ENCODE measurements around the gene TMCC1.
"Not testable (repeated sequence)": the region's sequence is repeated elsewhere in the genome, so short reads cannot be mapped to it uniquely, and the experiment has no call there.

Gene TMCC1

GRCh38 chr3:129622933-129623332 is 270.6 kb downstream of the TMCC1 start:
- DNase-seq (ENCODE audit: low spot score) = no peak

- no peak for DNase-seq (ENCODE audit: low spot score)
Observed at GRCh38 chr3:129622226-129622874, 271.2 kb downstream of the TMCC1 start.

GRCh38 chr3:129621626-129622225 is 271.8 kb downstream of the TMCC1 start:
- DNase-seq (ENCODE audit: low spot score) = no peak

- no peak for DNase-seq (ENCODE audit: low spot score)
Observed at GRCh38 chr3:129620828-129621559, 272.5 kb downstream of the TMCC1 start.

GRCh38 chr3:129619726-129620162 is 273.8 kb downstream of the TMCC1 start:
- DNase-seq (ENCODE audit: low spot score) = no peak

GRCh38 chr3:129618901-129619671 is 274.4 kb downstream of the TMCC1 start:
- DNase-seq (ENCODE audit: low spot score) = no peak

GRCh38 chr3:129618186-129618820 is 275.2 kb downstream of the TMCC1 start:
- no peak for DNase-seq (ENCODE audit: low spot score)

- no peak for DNase-seq (ENCODE audit: low spot score)
Observed at GRCh38 chr3:129617381-129618185, 275.9 kb downstream of the TMCC1 start.

GRCh38 chr3:129616713-129617112 is 276.8 kb downstream of the TMCC1 start:
- DNase-seq (ENCODE audit: low spot score) = no peak

- no peak for DNase-seq (ENCODE audit: low spot score)
Observed at GRCh38 chr3:129616291-129616690, 277.2 kb downstream of the TMCC1 start.

- DNase-seq (ENCODE audit: low spot score) = no peak
Observed at GRCh38 chr3:129615751-129616281, 277.7 kb downstream of the TMCC1 start.

GRCh38 chr3:129614927-129615363 is 278.6 kb downstream of the TMCC1 start:
- DNase-seq (ENCODE audit: low spot score) = no peak

- DNase-seq (ENCODE audit: low spot score) = no peak
Observed at GRCh38 chr3:129614435-129614834, 279.1 kb downstream of the TMCC1 start.

- DNase-seq (ENCODE audit: low spot score) = no peak
Observed at GRCh38 chr3:129613367-129613740, 280.2 kb downstream of the TMCC1 start.

GRCh38 chr3:129612534-129613366 is 280.8 kb downstream of the TMCC1 start:
- no peak for DNase-seq (ENCODE audit: low spot score)

- peak; percentile 78 for DNase-seq (ENCODE audit: low spot score)
Observed at GRCh38 chr3:129611812-129612533, 281.5 kb downstream of the TMCC1 start.

GRCh38 chr3:129611446-129611800 is 282.1 kb downstream of the TMCC1 start:
- DNase-seq (ENCODE audit: low spot score) = no peak

GRCh38 chr3:129610794-129611445 is 282.6 kb downstream of the TMCC1 start:
- DNase-seq (ENCODE audit: low spot score) = not testable (repeated sequence)

GRCh38 chr3:129610276-129610675 is 283.2 kb downstream of the TMCC1 start:
- DNase-seq (ENCODE audit: low spot score) = no peak

Data from iPS-NIHi11 (cell line).